MG63 (cell line): ENCODE data around the gene ACACA. TPM values are rescaled to one million over a fixed set of nuclear protein-coding genes. Genes with fewer than 3 reads are reported as not detected.

Experiments used
- DNase-seq: peaks from one replicate; pipeline ENCODE4 v3.0.0-alpha.2; 2020
- H3K27me3 ChIP-seq: fragments of 250-450 bp; sonication (Bioruptor Pico); 2 replicates; pipeline ENCODE4 v1.5.1; 2020; ENCODE audit warnings: mild to moderate bottlenecking, moderate library complexity
- H3K36me3 ChIP-seq: fragments of 250-450 bp; sonication (Bioruptor Pico); 2 replicates; pipeline ENCODE4 v1.5.1; 2020; ENCODE audit warnings: mild to moderate bottlenecking, moderate library complexity
- H3K4me3 ChIP-seq: fragments of 250-450 bp; sonication (Bioruptor Pico); 2 replicates; pipeline ENCODE4 v1.5.1; 2020; ENCODE audit warnings: mild to moderate bottlenecking, moderate library complexity
- H3K9me3 ChIP-seq: fragments of 250-450 bp; sonication (Bioruptor Pico); 2 replicates; pipeline ENCODE4 v1.5.1; 2020; ENCODE audit warnings: mild to moderate bottlenecking, moderate library complexity
- total RNA-seq: library from RNA; depleted of rRNA; stranded (reverse); fragments of >200 nt; shearing (Covaris generic); gene quantifications from 2 replicates; pipeline ENCODE4 v1.2.3, GENCODE V29; 2014; ENCODE audit warnings: low replicate concordance

Gene ACACA
- total RNA-seq, 1 experiment from 2014 or later, result 53.7 TPM

DNA sequence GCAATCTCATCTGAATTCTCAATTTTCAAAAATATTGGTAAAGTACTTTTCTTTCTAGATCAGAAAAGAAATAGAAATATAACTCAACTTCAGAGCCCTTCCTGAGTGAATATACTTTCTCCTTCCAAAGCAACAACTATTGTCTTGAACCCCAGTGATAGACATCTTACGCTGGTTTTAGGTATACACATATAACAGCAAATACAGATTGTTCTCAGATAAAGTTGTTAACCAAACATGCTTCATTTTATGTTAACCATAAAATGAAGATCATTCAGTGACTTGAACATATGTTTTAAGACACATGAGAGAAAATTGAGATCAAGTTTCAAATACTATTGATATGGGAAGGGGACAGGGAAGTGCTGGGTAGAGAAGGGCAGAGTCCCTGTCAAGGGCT lies 84.5 kb downstream of the ACACA start:
- Histone ChIP-seq H3K4me3 (no peak overlapping the region), H3K27me3 (no peaks in the 10 kb centered on the region), H3K36me3 (peaks cover 68% of the 10 kb centered on the region), H3K9me3 (no peaks in the 10 kb centered on the region)
- no peak for DNase-seq

GRCh38 chr17:37318931-37319594 lies 87.6 kb downstream of the ACACA start:
- no peaks in the 10 kb centered on the region for H3K9me3 ChIP-seq
- DNase-seq, result no peak
- no peak overlapping the region for H3K4me3 ChIP-seq
- H3K36me3 ChIP-seq, result peaks cover 65% of the 10 kb centered on the region
- H3K27me3 ChIP-seq, result no peaks in the 10 kb centered on the region

GRCh38 chr17:37317867-37318266 lies 88.8 kb downstream of the ACACA start:
- Histone ChIP-seq H3K36me3 (peaks cover 54% of the 10 kb centered on the region), H3K4me3 (no peak overlapping the region), H3K27me3 (no peaks in the 10 kb centered on the region), H3K9me3 (no peaks in the 10 kb centered on the region)
- no peak for DNase-seq

DNA sequence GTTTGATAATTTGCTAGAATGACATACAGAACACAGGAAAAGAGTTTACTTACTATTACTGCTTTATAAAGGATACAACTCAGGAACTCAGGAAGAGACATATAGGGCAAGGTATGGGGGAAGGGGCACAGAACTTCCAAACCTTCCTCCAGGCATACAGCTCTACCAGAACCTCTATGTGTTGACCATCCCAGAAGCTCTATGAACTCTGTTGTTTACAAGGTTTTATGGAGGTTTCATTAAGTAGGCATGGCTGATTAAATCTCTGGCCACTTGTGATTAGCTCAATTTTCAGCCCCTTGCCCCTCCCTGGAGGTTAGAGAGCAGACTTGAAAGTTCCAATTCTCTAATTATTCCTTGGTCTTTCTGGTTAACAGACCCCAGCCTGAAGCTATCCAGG lies 91.0 kb downstream of the ACACA start:
- Histone ChIP-seq H3K9me3 (no peaks in the 10 kb centered on the region), H3K36me3 (peaks cover 49% of the 10 kb centered on the region), H3K27me3 (no peaks in the 10 kb centered on the region), H3K4me3 (no peak overlapping the region)
- no peak for DNase-seq

GRCh38 chr17:37312137-37312923 lies 94.3 kb downstream of the ACACA start:
- H3K9me3 ChIP-seq, result no peaks in the 10 kb centered on the region
- no peak for DNase-seq

GRCh38 chr17:37310940-37311339 lies 95.7 kb downstream of the ACACA start:
- no peaks in the 10 kb centered on the region for H3K27me3 ChIP-seq
- DNase-seq, result no peak
- no peak overlapping the region for H3K4me3 ChIP-seq
- H3K36me3 ChIP-seq, result peaks cover 27% of the 10 kb centered on the region
- H3K9me3 ChIP-seq, result no peaks in the 10 kb centered on the region

More at GRCh38 chr17:37312137-37312923, 94.3 kb downstream of the ACACA start:
- H3K4me3 ChIP-seq, result no peak overlapping the region
- H3K27me3 ChIP-seq, result no peaks in the 10 kb centered on the region
- peaks cover 26% of the 10 kb centered on the region for H3K36me3 ChIP-seq

DNA sequence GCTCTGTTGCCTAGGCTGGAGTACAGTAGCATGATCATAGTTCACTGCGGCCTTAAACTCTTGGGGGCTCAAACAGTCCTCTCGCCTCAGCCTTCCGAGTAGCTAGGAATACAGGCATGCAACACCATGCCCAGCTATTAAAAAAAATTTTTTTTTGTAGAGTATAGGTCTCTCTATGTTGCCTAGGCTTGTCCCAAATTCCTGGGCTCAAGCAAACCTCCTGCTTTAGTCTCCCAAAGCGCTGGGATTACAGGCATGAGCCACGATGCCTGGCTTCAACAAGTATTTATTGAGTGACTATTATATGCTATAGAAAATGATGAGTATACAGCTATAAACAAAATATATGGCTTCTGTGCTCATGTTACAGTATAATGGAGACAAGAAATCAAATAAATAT lies 97.6 kb downstream of the ACACA start:
- Histone ChIP-seq H3K36me3 (peaks cover 30% of the 10 kb centered on the region), H3K9me3 (no peaks in the 10 kb centered on the region), H3K4me3 (no peak overlapping the region), H3K27me3 (no peaks in the 10 kb centered on the region)
- DNase-seq, result no peak

GRCh38 chr17:37305406-37305905 lies 101.2 kb downstream of the ACACA start:
- Histone ChIP-seq H3K27me3 (no peaks in the 10 kb centered on the region), H3K4me3 (no peak overlapping the region), H3K36me3 (peaks cover 42% of the 10 kb centered on the region), H3K9me3 (no peaks in the 10 kb centered on the region)
- no peak for DNase-seq

GRCh38 chr17:37301288-37301687 lies 105.3 kb downstream of the ACACA start:
- H3K27me3 ChIP-seq, result no peaks in the 10 kb centered on the region
- H3K36me3 ChIP-seq, result peaks cover 33% of the 10 kb centered on the region
- H3K9me3 ChIP-seq, result no peaks in the 10 kb centered on the region
- DNase-seq, result no peak
- H3K4me3 ChIP-seq, result no peak overlapping the region

GRCh38 chr17:37300683-37301082 lies 106.0 kb downstream of the ACACA start:
- DNase-seq, result no peak
- no peaks in the 10 kb centered on the region for H3K9me3 ChIP-seq
- no peak overlapping the region for H3K4me3 ChIP-seq
- H3K36me3 ChIP-seq, result peaks cover 31% of the 10 kb centered on the region
- H3K27me3 ChIP-seq, result no peaks in the 10 kb centered on the region

GRCh38 chr17:37299257-37299980 lies 107.2 kb downstream of the ACACA start:
- no peak for DNase-seq
- no peaks in the 10 kb centered on the region for H3K27me3 ChIP-seq
- no peaks in the 10 kb centered on the region for H3K9me3 ChIP-seq
- H3K4me3 ChIP-seq, result no peak overlapping the region
- H3K36me3 ChIP-seq, result peaks cover 23% of the 10 kb centered on the region

- no peak for DNase-seq
- H3K27me3 ChIP-seq, result no peaks in the 10 kb centered on the region
- H3K4me3 ChIP-seq, result no peak overlapping the region
- H3K9me3 ChIP-seq, result no peaks in the 10 kb centered on the region
- H3K36me3 ChIP-seq, result peaks cover 2% of the 10 kb centered on the region; the same call in 1 of the 2 replicates
These were observed 110.7 kb downstream of the ACACA start for GRCh38 chr17:37295888-37296287.

DNA sequence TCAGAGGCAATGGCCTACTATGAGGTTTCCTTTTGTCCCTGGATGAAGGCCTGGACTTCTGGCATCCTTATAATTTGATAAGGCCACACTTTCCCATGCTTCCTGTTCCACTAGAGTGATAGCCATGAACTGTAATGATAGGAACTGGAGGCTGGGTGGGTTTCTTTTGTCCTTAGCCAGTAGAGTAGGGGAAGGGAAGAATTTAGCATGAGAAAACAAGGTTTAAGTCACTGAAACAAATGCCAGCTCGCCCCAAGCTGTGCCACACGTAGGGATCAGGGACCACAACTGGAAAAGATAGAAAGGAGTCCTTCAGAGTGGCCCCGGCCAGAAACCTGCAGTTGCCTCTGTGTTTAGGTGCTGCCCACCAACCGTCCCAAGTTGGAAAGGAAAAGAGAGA lies 111.7 kb downstream of the ACACA start:
- Histone ChIP-seq H3K4me3 (no peak overlapping the region), H3K27me3 (no peaks in the 10 kb centered on the region), H3K9me3 (no peaks in the 10 kb centered on the region), H3K36me3 (no peaks in the 10 kb centered on the region)
- no peak for DNase-seq

- no peak overlapping the region for H3K4me3 ChIP-seq
These were observed 112.9 kb downstream of the ACACA start for GRCh38 chr17:37293770-37294169.

GRCh38 chr17:37292429-37293139 lies 114.1 kb downstream of the ACACA start:
- DNase-seq, result no peak

More at GRCh38 chr17:37293770-37294169, 112.9 kb downstream of the ACACA start:
- no peaks in the 10 kb centered on the region for H3K9me3 ChIP-seq
- H3K36me3 ChIP-seq, result no peaks in the 10 kb centered on the region
- DNase-seq, result no peak
- no peaks in the 10 kb centered on the region for H3K27me3 ChIP-seq

DNA sequence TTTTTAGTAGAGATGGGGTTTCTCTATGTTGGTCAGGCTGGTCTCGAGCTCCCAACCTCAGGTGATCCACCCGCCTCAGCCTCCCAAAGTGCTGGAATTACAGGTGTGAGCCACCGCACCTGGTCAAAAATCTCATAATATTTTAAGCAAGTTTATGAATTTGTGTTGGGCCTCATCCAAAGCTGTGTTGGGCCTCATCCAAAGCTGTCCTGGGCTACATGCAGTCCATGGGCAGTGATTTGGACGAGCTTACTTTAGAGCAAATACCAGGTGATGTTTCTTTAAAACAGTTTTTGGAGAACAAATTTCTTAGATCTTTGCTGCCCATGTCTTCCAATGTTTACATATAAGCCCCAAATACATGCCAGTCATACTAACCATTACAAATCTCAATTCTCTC lies 115.3 kb downstream of the ACACA start:
- Histone ChIP-seq H3K9me3 (no peaks in the 10 kb centered on the region), H3K27me3 (no peaks in the 10 kb centered on the region), H3K4me3 (no peak overlapping the region), H3K36me3 (peaks cover 5% of the 10 kb centered on the region)
- DNase-seq, result no peak

More at GRCh38 chr17:37292429-37293139, 114.1 kb downstream of the ACACA start:
- no peaks in the 10 kb centered on the region for H3K27me3 ChIP-seq
- no peaks in the 10 kb centered on the region for H3K36me3 ChIP-seq
- no peak overlapping the region for H3K4me3 ChIP-seq
- no peaks in the 10 kb centered on the region for H3K9me3 ChIP-seq
